ENCODE results near the gene RFX8.

- no peak for TF ChIP-seq CTCF (IDR thresholded peaks at IDR 0.05)
- no peak for TF ChIP-seq POLR2A (IDR thresholded peaks at IDR 0.05)
- no peak for TF ChIP-seq POLR2AphosphoS5 (IDR thresholded peaks at IDR 0.05)
These were observed 79.2 kb downstream of the RFX8 start for GRCh38 chr2:101395545-101396315.
